PC-9 (cell line): ENCODE measurements around the gene TNIK. TPM values are rescaled to one million over a fixed set of nuclear protein-coding genes. Genes with fewer than 3 reads are reported as not detected.

Source experiments
- BruUV-seq: library from RNA; stranded (reverse); fragments of 400-500 nt; replicated peaks from 2 replicates; lab custom pipeline; 2021; lab: Mats Ljungman, UMichigan
- CTCF ChIA-PET: fragments of 300-600 bp; sonication (Branson Sonifier 250); formaldehyde crosslinking; loops from one replicate; lab custom pipeline; 2022; ENCODE audit warnings: antibody characterized with exemption; lab: Charles Lee
- POLR2A ChIA-PET: fragments of 300-600 bp; sonication (Branson Sonifier 250); formaldehyde crosslinking; loops from one replicate; lab custom pipeline; 2022; ENCODE audit warnings: antibody characterized with exemption; ENCODE audit not compliant: unreplicated experiment; lab: Charles Lee
- DNase-seq, 2 experiments: peaks; one replicate each; pipeline versions ENCODE4 v3.0.0 to v3.0.0-alpha.2; 2015 to 2022; ENCODE audit warnings: mixed read lengths in 1 of 2
- H2AFZ ChIP-seq: fragments of 200-600 bp; sonication (generic); 2 replicates; pipeline ENCODE4 v1.8.1; 2017; ENCODE audit warnings: antibody characterized with exemption
- H3F3A ChIP-seq: fragments of 200-600 bp; sonication (generic); 2 replicates; pipeline ENCODE4 v1.8.1; 2017; ENCODE audit warnings: antibody characterized with exemption, mild to moderate bottlenecking, low read depth; ENCODE audit not compliant: insufficient read depth
- H3K27ac ChIP-seq: fragments of 200-600 bp; sonication (generic); 2 replicates; pipeline ENCODE4 v1.6.1; 2016; ENCODE audit warnings: mixed run types
- H3K27me3 ChIP-seq: fragments of 200-600 bp; sonication (generic); 2 replicates; pipeline ENCODE4 v1.6.1; 2016; ENCODE audit warnings: low read depth, mixed run types; ENCODE audit not compliant: insufficient read depth
- H3K36me3 ChIP-seq: fragments of 200-600 bp; sonication (generic); 2 replicates; pipeline ENCODE4 v1.6.1; 2016; ENCODE audit warnings: low read depth, mixed run types
- H3K4me1 ChIP-seq: fragments of 200-600 bp; sonication (generic); replicated peaks from 2 replicates; pipeline ENCODE4 v1.6.1; 2016; ENCODE audit warnings: mixed run types; ENCODE audit not compliant: insufficient read depth
- H3K4me2 ChIP-seq: fragments of 200-600 bp; sonication (generic); 2 replicates; pipeline ENCODE4 v1.6.1; 2017; ENCODE audit warnings: mixed run types
- H3K4me3 ChIP-seq: fragments of 200-600 bp; sonication (generic); 2 replicates; pipeline ENCODE4 v1.6.1; 2016; ENCODE audit warnings: mixed run types
- H3K79me2 ChIP-seq: fragments of 200-600 bp; sonication (generic); 2 replicates; pipeline ENCODE4 v1.6.1; 2017; ENCODE audit warnings: low read depth, mixed run types
- H3K9me2 ChIP-seq: fragments of 200-600 bp; sonication (generic); 2 replicates; pipeline ENCODE4 v1.8.1; 2017; ENCODE audit warnings: mild to moderate bottlenecking; ENCODE audit not compliant: insufficient read depth
- H3K9me3 ChIP-seq: fragments of 200-600 bp; sonication (generic); 2 replicates; pipeline ENCODE4 v1.8.1; 2016; ENCODE audit warnings: low read depth; ENCODE audit not compliant: insufficient read depth
- H4K20me1 ChIP-seq: fragments of 200-600 bp; sonication (generic); 2 replicates; pipeline ENCODE4 v1.8.1; 2017; ENCODE audit not compliant: insufficient read depth
- EZH2 ChIP-seq: fragments of 200-600 bp; sonication (generic); IDR thresholded peaks from 2 replicates; pipeline ENCODE4 v1.8.0; 2017; ENCODE audit warnings: antibody characterized with exemption, low read depth
- intact Hi-C: fragments of 100-400 bp; cut with micrococcal nuclease; formaldehyde crosslinking; loops from one replicate; pipeline ENCODE4 v1.10.0; 2022; ENCODE audit not compliant: unreplicated experiment
- total RNA-seq: library from RNA; stranded (reverse); gene quantifications from 2 replicates; pipeline ENCODE4 v1.2.3, GENCODE V29; 2021
- TF ChIP-seq, protein P1 (sequence below): fragments of 200-600 bp; sonication (generic); conservative IDR thresholded peaks from 2 replicates; pipeline ENCODE4 v1.6.1; 2017; ENCODE audit warnings: mixed run types, antibody characterized with exemption, mild to moderate bottlenecking, moderate library complexity

TNIK gene
- total RNA-seq, 1 experiment from 2014 or later: 30.7 TPM

GRCh38 chr3:171485338-171485737 is 25.1 kb upstream of the TNIK start:
- no peak overlapping the region for H3K27ac ChIP-seq
- no peaks in the 10 kb centered on the region for H3F3A ChIP-seq
- no TSS peak for BruUV-seq
- H3K9me3 ChIP-seq: no peaks in the 10 kb centered on the region
- no peak overlapping the region for H2AFZ ChIP-seq
- H4K20me1 ChIP-seq: no peaks in the 10 kb centered on the region
- H3K36me3 ChIP-seq: no peaks in the 10 kb centered on the region
- intact Hi-C loops: no loop called here
- POLR2A ChIA-PET: no interaction called here
- no peaks in the 10 kb centered on the region for H3K9me2 ChIP-seq
- H3K4me3 ChIP-seq: no peak overlapping the region
- DNase-seq: peak in 1 of 2 experiments; percentile 25
- H3K79me2 ChIP-seq: no peaks in the 10 kb centered on the region
- CTCF ChIA-PET: no interaction called here
- H3K27me3 ChIP-seq: no peaks in the 10 kb centered on the region
- TF ChIP-seq, protein P1, sequence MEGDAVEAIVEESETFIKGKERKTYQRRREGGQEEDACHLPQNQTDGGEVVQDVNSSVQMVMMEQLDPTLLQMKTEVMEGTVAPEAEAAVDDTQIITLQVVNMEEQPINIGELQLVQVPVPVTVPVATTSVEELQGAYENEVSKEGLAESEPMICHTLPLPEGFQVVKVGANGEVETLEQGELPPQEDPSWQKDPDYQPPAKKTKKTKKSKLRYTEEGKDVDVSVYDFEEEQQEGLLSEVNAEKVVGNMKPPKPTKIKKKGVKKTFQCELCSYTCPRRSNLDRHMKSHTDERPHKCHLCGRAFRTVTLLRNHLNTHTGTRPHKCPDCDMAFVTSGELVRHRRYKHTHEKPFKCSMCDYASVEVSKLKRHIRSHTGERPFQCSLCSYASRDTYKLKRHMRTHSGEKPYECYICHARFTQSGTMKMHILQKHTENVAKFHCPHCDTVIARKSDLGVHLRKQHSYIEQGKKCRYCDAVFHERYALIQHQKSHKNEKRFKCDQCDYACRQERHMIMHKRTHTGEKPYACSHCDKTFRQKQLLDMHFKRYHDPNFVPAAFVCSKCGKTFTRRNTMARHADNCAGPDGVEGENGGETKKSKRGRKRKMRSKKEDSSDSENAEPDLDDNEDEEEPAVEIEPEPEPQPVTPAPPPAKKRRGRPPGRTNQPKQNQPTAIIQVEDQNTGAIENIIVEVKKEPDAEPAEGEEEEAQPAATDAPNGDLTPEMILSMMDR: no peak
- H3K4me1 ChIP-seq: peaks cover 13% of the 10 kb centered on the region
- no peak overlapping the region for H3K4me2 ChIP-seq

- CTCF ChIA-PET: no interaction called here
- Histone ChIP-seq H3K4me2 (no peak overlapping the region), H3K4me1 (no peaks in the 10 kb centered on the region; the same call in 1 of the 2 replicates), H2AFZ (0 out of 2 replicates have a peak overlapping the region, but pooled peaks have one; percentile 25), H3F3A (no peaks in the 10 kb centered on the region), H3K27me3 (no peaks in the 10 kb centered on the region), H3K27ac (no peak overlapping the region), H3K4me3 (no peak overlapping the region), H3K9me2 (no peaks in the 10 kb centered on the region), H3K79me2 (no peaks in the 10 kb centered on the region), H3K9me3 (no peaks in the 10 kb centered on the region), H4K20me1 (no peaks in the 10 kb centered on the region), H3K36me3 (no peaks in the 10 kb centered on the region)
- TF ChIP-seq, protein P1: no peak
- no peak for TF ChIP-seq EZH2
- DNase-seq: no peak
- POLR2A ChIA-PET: no interaction called here
- intact Hi-C loops: no loop called here
- no TSS peak for BruUV-seq
These were observed 20.8 kb upstream of the TNIK start for GRCh38 chr3:171481011-171481410.

GRCh38 chr3:171480526-171480925 is 20.3 kb upstream of the TNIK start:
- H3K9me2 ChIP-seq: no peaks in the 10 kb centered on the region
- H3K27ac ChIP-seq: no peak overlapping the region
- no peaks in the 10 kb centered on the region; the same call in 1 of the 2 replicates for H3K4me1 ChIP-seq
- no peaks in the 10 kb centered on the region for H3F3A ChIP-seq
- H3K9me3 ChIP-seq: no peaks in the 10 kb centered on the region
- intact Hi-C loops: no loop called here
- H3K27me3 ChIP-seq: no peaks in the 10 kb centered on the region
- H4K20me1 ChIP-seq: no peaks in the 10 kb centered on the region
- no peak overlapping the region for H3K4me3 ChIP-seq
- no peaks in the 10 kb centered on the region for H3K79me2 ChIP-seq
- H3K36me3 ChIP-seq: no peaks in the 10 kb centered on the region
- no TSS peak for BruUV-seq
- H2AFZ ChIP-seq: peak overlapping the region; percentile 25; the same call in 1 of the 2 replicates
- no peak for DNase-seq
- CTCF ChIA-PET: no interaction called here
- no peak overlapping the region for H3K4me2 ChIP-seq
- POLR2A ChIA-PET: no interaction called here
- TF ChIP-seq EZH2: no peak
- TF ChIP-seq, protein P1: no peak
